Colon (tissue), 2 donors: ENCODE data around the gene CYSTM1.
"Not testable (repeated sequence)": the region's sequence is repeated elsewhere in the genome, so short reads cannot be mapped to it uniquely, and the experiment has no call there.

ENCODE experiments used
- FAIRE-seq: peaks from 2 replicates; lab custom pipeline; 2012; peaks lifted over from hg19 to GRCh38; lab: Jason Lieb, UNC
- donor health status: control.
- donor health status: control.

CYSTM1 gene

GRCh38 chr5:140178482-140179116 is 3.6 kb downstream of the CYSTM1 start:
- no peak for FAIRE-seq

- FAIRE-seq, result no peak
These were observed 6.1 kb downstream of the CYSTM1 start for GRCh38 chr5:140181002-140181483.

- FAIRE-seq, result no peak
These were observed 6.5 kb downstream of the CYSTM1 start for GRCh38 chr5:140181525-140181924.

GRCh38 chr5:140182075-140182711 is 7.2 kb downstream of the CYSTM1 start:
- FAIRE-seq, result no peak

- no peak for FAIRE-seq
These were observed 7.9 kb downstream of the CYSTM1 start for GRCh38 chr5:140182803-140183367.

GRCh38 chr5:140185409-140185808 is 10.4 kb downstream of the CYSTM1 start:
- FAIRE-seq, result no peak

GRCh38 chr5:140186267-140186671 is 11.3 kb downstream of the CYSTM1 start:
- FAIRE-seq, result no peak

- FAIRE-seq, result no peak
These were observed 14.3 kb downstream of the CYSTM1 start for GRCh38 chr5:140189253-140189652.

GRCh38 chr5:140189977-140190871 is 15.2 kb downstream of the CYSTM1 start:
- FAIRE-seq, result no peak

GRCh38 chr5:140190872-140191218 is 15.9 kb downstream of the CYSTM1 start:
- FAIRE-seq, result no peak

- FAIRE-seq, result no peak
These were observed 17.9 kb downstream of the CYSTM1 start for GRCh38 chr5:140192715-140193430.

- no peak for FAIRE-seq
These were observed 19.7 kb downstream of the CYSTM1 start for GRCh38 chr5:140194662-140195061.

- no peak for FAIRE-seq
These were observed 21.3 kb downstream of the CYSTM1 start for GRCh38 chr5:140196115-140196814.

GRCh38 chr5:140197023-140197422 is 22.0 kb downstream of the CYSTM1 start:
- no peak for FAIRE-seq

GRCh38 chr5:140198915-140199314 is 23.9 kb downstream of the CYSTM1 start:
- FAIRE-seq, result not testable (repeated sequence)

GRCh38 chr5:140202078-140202477 is 27.1 kb downstream of the CYSTM1 start:
- FAIRE-seq, result no peak

GRCh38 chr5:140202610-140203009 is 27.6 kb downstream of the CYSTM1 start:
- no peak for FAIRE-seq

GRCh38 chr5:140205216-140205615 is 30.2 kb downstream of the CYSTM1 start:
- no peak for FAIRE-seq

GRCh38 chr5:140205952-140206351 is 31.0 kb downstream of the CYSTM1 start:
- no peak for FAIRE-seq

- no peak for FAIRE-seq
These were observed 32.4 kb downstream of the CYSTM1 start for GRCh38 chr5:140207250-140207964.

GRCh38 chr5:140208065-140208464 is 33.1 kb downstream of the CYSTM1 start:
- no peak for FAIRE-seq
